GM10248 (cell line): ENCODE data around the gene KHDC1.
"Not testable (repeated sequence)": the region's sequence is repeated elsewhere in the genome, so short reads cannot be mapped to it uniquely, and the experiment has no call there.

Experiments used
- CTCF ChIA-PET: fragments of 300-600 bp; sonication (Branson Sonifier 250); formaldehyde crosslinking; extraction: SDS; loops from one replicate; lab custom pipeline; 2021; ENCODE audit warnings: antibody characterized with exemption; lab: Yijun Ruan, JAX
- POLR2A ChIA-PET: fragments of 350-650 bp; sonication (Branson Sonifier 250); formaldehyde crosslinking; extraction: SDS; loops from one replicate; lab custom pipeline; 2020; ENCODE audit warnings: antibody characterized with exemption; lab: Yijun Ruan, JAX
- DNase-seq: peaks from one replicate; pipeline ENCODE4 v3.0.0; 2012; ENCODE audit errors: extremely low spot score
- TF ChIP-seq, protein P1 (sequence below): IDR thresholded peaks from 2 replicates; pipeline ENCODE4 v1.5.1; 2012; ENCODE audit warnings: mild to moderate bottlenecking, low read depth; ENCODE audit errors: extremely low read depth, missing control alignments, control extremely low read depth

Gene KHDC1

DNA sequence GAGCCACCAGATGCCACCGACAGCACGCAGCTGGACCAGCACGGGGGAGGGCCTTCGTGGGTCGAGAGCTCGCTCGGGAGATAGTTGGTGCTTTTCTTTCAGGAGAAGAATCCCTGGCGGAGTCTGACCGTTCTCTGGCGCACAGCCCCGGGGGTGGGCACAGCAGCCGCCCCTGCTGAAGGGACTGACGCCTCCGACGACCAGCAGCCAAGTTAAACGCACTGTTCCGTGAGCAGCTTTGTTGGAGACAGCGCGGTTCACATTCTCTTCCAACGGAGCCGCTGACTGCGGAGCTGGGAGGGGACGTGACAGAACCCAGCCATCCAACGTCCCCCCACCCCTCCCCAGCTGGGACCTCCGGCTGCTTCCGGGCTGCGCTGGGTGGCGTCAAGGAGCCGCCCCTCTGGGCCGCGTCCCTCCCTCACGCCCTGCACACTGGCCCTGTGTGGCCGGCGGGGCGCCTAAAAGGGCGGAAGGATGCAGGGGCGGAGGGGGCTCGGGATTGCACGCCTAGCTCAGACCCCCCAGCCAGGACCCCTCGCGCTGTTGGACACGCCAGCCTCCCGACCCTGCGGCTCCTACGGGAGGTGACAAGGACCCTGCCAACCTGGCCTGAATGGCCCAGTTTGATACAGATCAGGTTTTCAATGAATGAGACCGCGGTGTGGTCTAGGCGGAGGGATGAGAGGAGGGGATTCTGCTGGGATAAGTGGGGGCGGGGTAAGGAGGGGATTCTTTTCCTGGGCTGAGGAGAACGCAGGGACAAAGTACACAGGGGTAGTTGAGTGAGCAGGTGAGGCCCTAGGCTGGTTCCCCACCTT, 36.4 kb upstream of the KHDC1 start:
- ChIA-PET POLR2A (no interaction called here), CTCF (interaction anchor here (1.6 kb wide), 1 partner anchor 14 kb away, joined by 7 read pairs; no protein-coding TSS in a partner anchor)
- TF ChIP-seq, protein P1, sequence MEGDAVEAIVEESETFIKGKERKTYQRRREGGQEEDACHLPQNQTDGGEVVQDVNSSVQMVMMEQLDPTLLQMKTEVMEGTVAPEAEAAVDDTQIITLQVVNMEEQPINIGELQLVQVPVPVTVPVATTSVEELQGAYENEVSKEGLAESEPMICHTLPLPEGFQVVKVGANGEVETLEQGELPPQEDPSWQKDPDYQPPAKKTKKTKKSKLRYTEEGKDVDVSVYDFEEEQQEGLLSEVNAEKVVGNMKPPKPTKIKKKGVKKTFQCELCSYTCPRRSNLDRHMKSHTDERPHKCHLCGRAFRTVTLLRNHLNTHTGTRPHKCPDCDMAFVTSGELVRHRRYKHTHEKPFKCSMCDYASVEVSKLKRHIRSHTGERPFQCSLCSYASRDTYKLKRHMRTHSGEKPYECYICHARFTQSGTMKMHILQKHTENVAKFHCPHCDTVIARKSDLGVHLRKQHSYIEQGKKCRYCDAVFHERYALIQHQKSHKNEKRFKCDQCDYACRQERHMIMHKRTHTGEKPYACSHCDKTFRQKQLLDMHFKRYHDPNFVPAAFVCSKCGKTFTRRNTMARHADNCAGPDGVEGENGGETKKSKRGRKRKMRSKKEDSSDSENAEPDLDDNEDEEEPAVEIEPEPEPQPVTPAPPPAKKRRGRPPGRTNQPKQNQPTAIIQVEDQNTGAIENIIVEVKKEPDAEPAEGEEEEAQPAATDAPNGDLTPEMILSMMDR: no peak
- no peak for DNase-seq

DNA sequence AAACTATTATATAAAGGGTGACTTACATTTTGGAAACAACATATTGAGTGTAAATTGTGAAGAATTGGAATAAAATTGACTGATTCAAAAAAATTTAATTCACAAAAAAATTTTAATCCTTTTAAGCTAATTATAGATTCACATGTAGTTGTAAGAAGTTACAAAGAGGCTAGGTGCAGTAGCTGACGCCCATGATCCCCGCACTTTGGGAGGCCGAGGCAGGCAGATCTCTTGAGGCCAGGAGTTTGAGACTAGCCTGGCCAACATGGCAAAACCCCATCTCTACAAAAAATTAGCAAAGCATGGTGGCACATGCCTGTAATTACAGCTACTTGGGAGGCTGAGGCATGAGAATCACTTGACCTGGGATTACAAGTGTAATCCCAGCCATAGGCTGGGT, 30.3 kb upstream of the KHDC1 start:
- no peak for DNase-seq
- TF ChIP-seq, protein P1: no peak
- ChIA-PET CTCF (interaction anchor here (1.2 to 1.3 kb wide), 2 partner anchors 10 to 16 kb away, joined by 3 read pairs; no protein-coding TSS in a partner anchor), POLR2A (no interaction called here)

- DNase-seq: no peak
- CTCF ChIA-PET: interaction anchor here (0.9 to 1.6 kb wide), 5 partner anchors 14 to 98 kb away, joined by 3 to 7 read pairs (median 3); no protein-coding TSS in a partner anchor
- POLR2A ChIA-PET: no interaction called here
- TF ChIP-seq, protein P1: no peak
These were observed 27.4 kb upstream of the KHDC1 start for GRCh38 chr6:73290435-73290834.

DNA sequence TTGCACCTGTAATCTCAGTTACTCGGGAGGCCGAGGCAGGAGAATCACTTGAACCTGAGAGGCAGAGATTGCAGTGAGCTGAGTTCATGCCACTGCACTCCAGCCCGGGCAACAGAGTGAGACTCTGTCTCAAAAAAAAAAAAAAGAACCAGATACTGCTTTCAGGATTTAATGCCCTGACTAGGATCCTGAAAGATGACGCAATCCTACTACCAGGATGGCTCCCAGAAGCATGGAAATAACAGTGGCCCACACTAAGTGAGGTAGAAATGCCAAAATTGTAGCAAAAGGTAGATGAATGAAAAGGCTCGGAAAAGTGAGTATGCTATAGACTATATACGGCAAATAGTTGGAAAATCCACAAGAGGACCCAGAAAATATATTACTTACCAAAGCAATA, 23.8 kb upstream of the KHDC1 start:
- no peak for DNase-seq
- CTCF ChIA-PET: interaction anchor here (1.4 to 7.7 kb wide), 3 partner anchors 40 to 102 kb away, joined by 6 to 78 read pairs (median 16); no protein-coding TSS in a partner anchor
- TF ChIP-seq, protein P1: no peak
- POLR2A ChIA-PET: no interaction called here

GRCh38 chr6:73285674-73286283, 22.8 kb upstream of the KHDC1 start:
- ChIA-PET POLR2A (no interaction called here), CTCF (interaction anchor here (0.6 to 7.7 kb wide), 19 partner anchors 9 to 872 kb away, joined by 3 to 78 read pairs (median 3); no protein-coding TSS in a partner anchor)
- TF ChIP-seq, protein P1: peak; percentile 39
- DNase-seq: no peak

DNA sequence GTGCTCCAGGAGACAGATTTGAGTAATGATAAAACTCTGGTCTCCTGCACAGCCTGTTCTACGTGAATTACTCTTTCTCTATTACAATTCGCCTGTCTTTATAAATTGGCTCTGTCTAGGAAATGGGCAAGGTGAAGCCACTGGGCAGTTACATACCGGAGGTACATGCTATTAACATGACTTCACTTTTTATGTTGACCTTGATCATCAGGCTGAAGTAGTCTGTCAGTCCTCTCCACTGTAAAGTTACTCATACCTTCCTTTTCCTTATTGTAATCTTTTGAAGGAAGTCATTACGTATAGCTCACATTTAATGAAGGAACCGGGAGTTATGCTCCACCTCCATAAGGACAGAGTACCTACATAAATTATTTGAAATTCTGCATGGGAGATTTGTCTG, 19.9 kb upstream of the KHDC1 start:
- CTCF ChIA-PET: interaction anchor here (1.2 to 7.7 kb wide), 2 partner anchors 20 to 44 kb away, joined by 3 to 78 read pairs; partner anchors contain the start of gene KHDC1

GRCh38 chr6:73281684-73282083, 18.7 kb upstream of the KHDC1 start:
- DNase-seq, POLR2A ChIA-PET: not testable (repeated sequence)
- CTCF ChIA-PET: interaction anchor here (1.2 to 7.7 kb wide), 3 partner anchors 19 to 871 kb away, joined by 3 to 78 read pairs (median 4); partner anchors contain the start of gene KHDC1

More for the DNA sequence above, 19.9 kb upstream of the KHDC1 start:
- POLR2A ChIA-PET: no interaction called here
- TF ChIP-seq, protein P1: no peak
- DNase-seq: no peak

DNA sequence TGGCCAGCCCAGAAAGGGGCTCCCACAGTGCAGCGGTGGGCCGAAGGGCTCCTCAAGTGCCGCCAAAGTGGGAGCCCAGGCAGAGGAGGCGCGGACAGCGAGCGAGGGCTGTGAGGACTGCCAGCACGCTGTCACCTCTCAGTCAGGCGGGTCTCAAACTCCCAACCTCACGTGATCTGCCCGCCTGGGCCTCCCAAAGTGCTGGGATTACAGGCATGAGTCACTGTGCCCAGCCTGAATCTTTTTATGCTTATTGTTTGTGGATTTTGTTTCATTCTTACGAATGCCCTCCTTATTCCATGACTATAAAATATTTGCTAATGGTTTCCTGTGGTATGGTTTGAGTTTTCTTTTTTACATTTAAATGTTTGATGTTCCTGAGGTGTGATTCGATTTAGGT, 6.3 kb upstream of the KHDC1 start:
- CTCF ChIA-PET, POLR2A ChIA-PET, DNase-seq: not testable (repeated sequence)

DNA sequence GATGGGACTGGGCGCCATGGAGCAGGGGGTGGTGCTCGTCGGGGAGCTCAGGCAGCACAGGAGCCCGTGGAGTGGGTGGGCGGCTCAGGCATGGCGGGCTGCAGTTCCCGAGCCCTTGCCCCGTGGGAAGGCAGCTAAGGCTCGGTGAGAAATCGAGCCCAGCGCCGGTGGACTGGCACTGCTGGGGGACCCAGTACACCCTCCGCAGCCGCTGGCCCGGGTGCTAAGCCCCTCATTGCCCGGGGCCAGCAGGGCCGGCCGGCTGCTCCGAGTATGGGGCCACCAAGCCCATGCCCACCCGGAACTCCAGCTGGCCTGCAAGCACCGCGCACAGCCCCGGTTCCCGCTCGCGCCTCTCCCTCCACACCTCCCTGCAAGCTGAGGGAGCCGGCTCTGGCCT, 5.9 kb upstream of the KHDC1 start:
- POLR2A ChIA-PET, DNase-seq: not testable (repeated sequence)
- CTCF ChIA-PET: interaction anchor here (1.1 to 1.3 kb wide), 2 partner anchors 22 to 653 kb away, joined by 3 read pairs; no protein-coding TSS in a partner anchor
